Measurements from ENCODE around the gene PROSER3. TPM values are rescaled to one million over a fixed set of nuclear protein-coding genes. Genes with fewer than 3 reads are reported as not detected.

The PROSER3 gene
- polyA plus RNA-seq, 1 donor from 2014 or later = 1.2 TPM

GRCh38 chr19:35783469-35784434 lies 25.8 kb downstream of the PROSER3 start:
- no peaks in the 10 kb centered on the region for H3K79me2 ChIP-seq (replicated peaks; ENCODE audit: insufficient read depth, low read length)
- no peaks in the 10 kb centered on the region for H3K36me3 ChIP-seq (ENCODE audit: insufficient read depth, low read length)
- no peak for TF ChIP-seq POLR2AphosphoS5 (IDR thresholded peaks at IDR 0.05)
- no peak overlapping the region for H2AFZ ChIP-seq (ENCODE audit: low read depth, low read length)
- no peak overlapping the region for H3K4me3 ChIP-seq (ENCODE audit: low read length)
- H3K4me2 ChIP-seq (ENCODE audit: low read length) = no peak overlapping the region
- no peaks in the 10 kb centered on the region for H3K27me3 ChIP-seq (ENCODE audit: insufficient read depth, low read depth, low read length)
- no peaks in the 10 kb centered on the region for H3K9me3 ChIP-seq (ENCODE audit: low read length)
- no peak overlapping the region for H3K9ac ChIP-seq (ENCODE audit: low read length)
- no peaks in the 10 kb centered on the region for H4K20me1 ChIP-seq (ENCODE audit: insufficient read depth)
- no peak overlapping the region for H3K27ac ChIP-seq (ENCODE audit: low read length)
- no peaks in the 10 kb centered on the region for H3F3A ChIP-seq (ENCODE audit: insufficient read depth, low read length, poor library complexity, severe bottlenecking)
- H3K9me2 ChIP-seq (ENCODE audit: insufficient read depth, low read length) = no peaks in the 10 kb centered on the region

GRCh38 chr19:35784503-35785338 lies 26.7 kb downstream of the PROSER3 start:
- Histone ChIP-seq H3K36me3 (ENCODE audit: insufficient read depth, low read length) (no peaks in the 10 kb centered on the region), H3K9me3 (ENCODE audit: low read length) (no peaks in the 10 kb centered on the region), H3K9ac (ENCODE audit: low read length) (no peak overlapping the region), H3F3A (ENCODE audit: insufficient read depth, low read length, poor library complexity, severe bottlenecking) (no peaks in the 10 kb centered on the region), H3K4me2 (ENCODE audit: low read length) (no peak overlapping the region), H3K27me3 (ENCODE audit: insufficient read depth, low read depth, low read length) (no peaks in the 10 kb centered on the region), H2AFZ (ENCODE audit: low read depth, low read length) (no peak overlapping the region), H3K27ac (ENCODE audit: low read length) (no peak overlapping the region), H3K4me3 (ENCODE audit: low read length) (no peak overlapping the region), H3K9me2 (ENCODE audit: insufficient read depth, low read length) (no peaks in the 10 kb centered on the region), H3K79me2 (replicated peaks; ENCODE audit: insufficient read depth, low read length) (no peaks in the 10 kb centered on the region), H4K20me1 (ENCODE audit: insufficient read depth) (no peaks in the 10 kb centered on the region)
- no peak for TF ChIP-seq SMC3 (conservative IDR thresholded peaks at IDR 0.05; ENCODE audit: poor library complexity)
- TF ChIP-seq EP300 (conservative IDR thresholded peaks at IDR 0.05; ENCODE audit: poor library complexity, severe bottlenecking) = no peak
- TF ChIP-seq CTCF (IDR thresholded peaks at IDR 0.05; ENCODE audit: poor library complexity, severe bottlenecking) = no peak
- no peak for TF ChIP-seq EZH2 (IDR thresholded peaks at IDR 0.05; ENCODE audit: borderline replicate concordance, insufficient read depth, low read length, poor library complexity, severe bottlenecking)
- no peak for TF ChIP-seq MXI1 (conservative IDR thresholded peaks at IDR 0.05; ENCODE audit: poor library complexity, severe bottlenecking)
- no peak for TF ChIP-seq REST (IDR thresholded peaks at IDR 0.05; ENCODE audit: borderline replicate concordance)
- no peak for TF ChIP-seq TAF1 (IDR thresholded peaks at IDR 0.05; ENCODE audit: low read depth)
